HEK293 (cell line): Measurements from ENCODE around the gene IGBP1.

ENCODE experiments used
- CTCF ChIA-PET: fragments of 350-600 bp; formaldehyde crosslinking; extraction: SDS; loops from one replicate; lab custom pipeline; 2021; ENCODE audit warnings: antibody characterized with exemption; lab: Yijun Ruan, JAX
- POLR2A ChIA-PET: fragments of 300-600 bp; formaldehyde crosslinking; extraction: SDS; loops from one replicate; lab custom pipeline; 2020; ENCODE audit warnings: antibody characterized with exemption, inconsistent platforms; lab: Yijun Ruan, JAX
- H3K27ac ChIP-seq: fragments of 200-500 bp; sonication (Bioruptor generic); 2 replicates; pipeline ENCODE4 v1.5.1; 2014; ENCODE audit warnings: low read depth, low read length, control low read depth, inconsistent platforms; ENCODE audit errors: extremely low read depth
- H3K36me3 ChIP-seq, 2 experiments: fragments of 200-500 bp in 1 of 2; sonication (Bioruptor generic) in 1 of 2; 1 replicate in 1 of 2; 2 replicates in 1 of 2; pipeline ENCODE4 v1.5.1; 2014 to 2017; ENCODE audit warnings: inconsistent platforms in 2 of 2, low read length in 2 of 2; ENCODE audit not compliant: control insufficient read depth in 2 of 2, insufficient read depth in 1 of 2
- H3K4me1 ChIP-seq: fragments of 200-500 bp; sonication (Bioruptor generic); 2 replicates; pipeline ENCODE4 v1.5.1; 2014; ENCODE audit warnings: mild to moderate bottlenecking, low read length, inconsistent platforms; ENCODE audit not compliant: control insufficient read depth, insufficient read depth
- H3K4me3 ChIP-seq: 2 replicates; pipeline ENCODE4 v1.5.1; 2011; ENCODE audit warnings: low read depth, mild to moderate bottlenecking, control low read depth, low read length, moderate library complexity
- H3K9me3 ChIP-seq: fragments of 200-500 bp; sonication (Bioruptor generic); 2 replicates; pipeline ENCODE4 v1.5.1; 2014; ENCODE audit warnings: low read depth, low read length, inconsistent platforms; ENCODE audit not compliant: control insufficient read depth, insufficient read depth
- BCL11A ChIP-seq: fragments of 450-650 bp; formaldehyde crosslinking; IDR thresholded peaks from 2 replicates; pipeline ENCODE4 v1.5.1; 2016; ENCODE audit warnings: low read depth, missing biosample characterization, missing genetic modification characterization
- GLIS1 ChIP-seq: fragments of 450-650 bp; formaldehyde crosslinking; IDR thresholded peaks from 2 replicates; pipeline ENCODE4 v1.5.1; 2016; ENCODE audit warnings: missing biosample characterization, missing genetic modification characterization
- KLF7 ChIP-seq: fragments of 450-650 bp; formaldehyde crosslinking; IDR thresholded peaks from 2 replicates; pipeline ENCODE4 v1.5.1; 2016; ENCODE audit warnings: missing biosample characterization, missing genetic modification characterization, borderline replicate concordance
- PRDM2 ChIP-seq: fragments of 450-650 bp; formaldehyde crosslinking; IDR thresholded peaks from 2 replicates; pipeline ENCODE4 v1.5.1; 2016; ENCODE audit warnings: missing biosample characterization, missing genetic modification characterization, borderline replicate concordance
- REST ChIP-seq: fragments of 450-650 bp; formaldehyde crosslinking; IDR thresholded peaks from 2 replicates; pipeline ENCODE4 v1.5.1; 2016; ENCODE audit warnings: missing biosample characterization, missing genetic modification characterization
- SCRT1 ChIP-seq: fragments of 450-650 bp; formaldehyde crosslinking; IDR thresholded peaks from 2 replicates; pipeline ENCODE4 v1.5.1; 2016; ENCODE audit warnings: missing biosample characterization, missing genetic modification characterization, borderline replicate concordance
- TCF7L2 ChIP-seq: IDR thresholded peaks from 2 replicates; pipeline ENCODE4 v1.6.1; 2011; ENCODE audit warnings: low read depth, mild to moderate bottlenecking, inconsistent platforms, low read length, moderate library complexity, borderline replicate concordance
- ZBTB44 ChIP-seq: fragments of 450-650 bp; IDR thresholded peaks from 2 replicates; pipeline ENCODE4 v1.5.1; 2018; ENCODE audit warnings: missing biosample characterization, mild to moderate bottlenecking, missing genetic modification characterization
- ZFP69B ChIP-seq: fragments of 450-650 bp; formaldehyde crosslinking; IDR thresholded peaks from 2 replicates; pipeline ENCODE4 v1.5.1; 2016; ENCODE audit warnings: missing biosample characterization, missing genetic modification characterization
- ZNF10 ChIP-seq: fragments of 450-650 bp; formaldehyde crosslinking; IDR thresholded peaks from 2 replicates; pipeline ENCODE4 v1.5.1; 2017; ENCODE audit warnings: missing biosample characterization, missing genetic modification characterization
- ZNF174 ChIP-seq: fragments of 450-650 bp; formaldehyde crosslinking; IDR thresholded peaks from 2 replicates; pipeline ENCODE4 v1.5.0; 2017; ENCODE audit warnings: missing biosample characterization, mild to moderate bottlenecking, missing genetic modification characterization
- ZNF23 ChIP-seq: fragments of 450-650 bp; formaldehyde crosslinking; IDR thresholded peaks from 2 replicates; pipeline ENCODE4 v1.5.1; 2016; ENCODE audit warnings: missing biosample characterization, missing genetic modification characterization, borderline replicate concordance
- ZNF26 ChIP-seq: fragments of 450-650 bp; formaldehyde crosslinking; IDR thresholded peaks from 2 replicates; pipeline ENCODE4 v1.5.1; 2016; ENCODE audit warnings: missing biosample characterization, missing genetic modification characterization
- ZNF394 ChIP-seq: fragments of 450-650 bp; formaldehyde crosslinking; IDR thresholded peaks from 2 replicates; pipeline ENCODE4 v1.5.1; 2016; ENCODE audit warnings: missing biosample characterization, missing genetic modification characterization, mild to moderate bottlenecking, moderate library complexity, borderline replicate concordance
- ZNF513 ChIP-seq: fragments of 450-650 bp; IDR thresholded peaks from 2 replicates; pipeline ENCODE4 v1.5.1; 2018; ENCODE audit warnings: missing biosample characterization, missing genetic modification characterization
- ZNF626 ChIP-seq: fragments of 450-650 bp; sonication (Bioruptor Pico); formaldehyde crosslinking; IDR thresholded peaks from 2 replicates; pipeline ENCODE4 v1.5.1; 2018; ENCODE audit warnings: missing biosample characterization, missing genetic modification characterization, inconsistent platforms
- ZNF629 ChIP-seq: fragments of 450-650 bp; formaldehyde crosslinking; IDR thresholded peaks from 2 replicates; pipeline ENCODE4 v1.5.1; 2017; ENCODE audit warnings: missing biosample characterization, missing genetic modification characterization
- ZXDB ChIP-seq: fragments of 450-650 bp; formaldehyde crosslinking; IDR thresholded peaks from 2 replicates; pipeline ENCODE4 v1.5.1; 2016; ENCODE audit warnings: missing biosample characterization, missing genetic modification characterization

The IGBP1 gene

GRCh38 chrX:70124678-70125077 lies 8.6 kb upstream of the IGBP1 start:
- Histone ChIP-seq H3K4me1 (no peaks in the 10 kb centered on the region), H3K36me3 (no peaks in the 10 kb centered on the region), H3K27ac (no peak overlapping the region), H3K4me3 (no peak overlapping the region), H3K9me3 (no peaks in the 10 kb centered on the region; the same call in 1 of the 2 replicates)
- ChIA-PET CTCF (no interaction called here), POLR2A (no interaction called here)
- no peak for TF ChIP-seq ZBTB44 (tag by site-specific recombination)
- TF ChIP-seq REST (tag by site-specific recombination), result no peak
- TF ChIP-seq BCL11A (tag by site-specific recombination), result no peak
- no peak for TF ChIP-seq ZNF629
- TF ChIP-seq ZNF26, result no peak
- TF ChIP-seq PRDM2 (tag by site-specific recombination), result no peak
- TF ChIP-seq ZXDB (tag by site-specific recombination), result no peak
- no peak for TF ChIP-seq ZNF626 (tag by site-specific recombination)
- TF ChIP-seq KLF7 (tag by site-specific recombination), result no peak
- TF ChIP-seq ZNF10 (tag by site-specific recombination), result no peak
- TF ChIP-seq ZNF513, result no peak
- TF ChIP-seq ZNF394 (tag by site-specific recombination), result no peak
- no peak for TF ChIP-seq ZNF23 (tag by site-specific recombination)
- TF ChIP-seq GLIS1 (tag by site-specific recombination), result no peak
- TF ChIP-seq ZFP69B, result no peak
- TF ChIP-seq ZNF174 (tag by site-specific recombination), result no peak
- no peak for TF ChIP-seq TCF7L2
- no peak for TF ChIP-seq SCRT1 (tag by site-specific recombination)
